ENCODE measurements around the gene SLC39A11. TPM values are rescaled to one million over a fixed set of nuclear protein-coding genes. Genes with fewer than 3 reads are reported as not detected.

The SLC39A11 gene
- total RNA-seq, 4 donors from 2014 or later = 36.6 to 75.0 (median 40.2) TPM

- no peak for TF ChIP-seq CTCF (IDR thresholded peaks at IDR 0.05; ENCODE audit: low read depth)
Observed at GRCh38 chr17:72683506-72684404, 408.7 kb downstream of the SLC39A11 start.

GRCh38 chr17:72682605-72683004, 409.9 kb downstream of the SLC39A11 start:
- no peak for TF ChIP-seq CTCF (IDR thresholded peaks at IDR 0.05; ENCODE audit: low read depth)

- TF ChIP-seq CTCF (IDR thresholded peaks at IDR 0.05; ENCODE audit: low read depth) = no peak
Observed at GRCh38 chr17:72681844-72682243, 410.6 kb downstream of the SLC39A11 start.

- TF ChIP-seq CTCF (IDR thresholded peaks at IDR 0.05; ENCODE audit: low read depth) = no peak
Observed at GRCh38 chr17:72677714-72678390, 414.6 kb downstream of the SLC39A11 start.

- TF ChIP-seq CTCF (IDR thresholded peaks at IDR 0.05; ENCODE audit: low read depth) = no peak
Observed at GRCh38 chr17:72677108-72677507, 415.4 kb downstream of the SLC39A11 start.

GRCh38 chr17:72672729-72673128, 419.8 kb downstream of the SLC39A11 start:
- no peak for TF ChIP-seq CTCF (IDR thresholded peaks at IDR 0.05; ENCODE audit: low read depth)

- no peak for TF ChIP-seq CTCF (IDR thresholded peaks at IDR 0.05; ENCODE audit: low read depth)
Observed at GRCh38 chr17:72671016-72671415, 421.5 kb downstream of the SLC39A11 start.
